ENCODE measurements around the gene CFAP161. TPM values are rescaled to one million over a fixed set of nuclear protein-coding genes. Genes with fewer than 3 reads are reported as not detected.

Gene CFAP161, protein sequence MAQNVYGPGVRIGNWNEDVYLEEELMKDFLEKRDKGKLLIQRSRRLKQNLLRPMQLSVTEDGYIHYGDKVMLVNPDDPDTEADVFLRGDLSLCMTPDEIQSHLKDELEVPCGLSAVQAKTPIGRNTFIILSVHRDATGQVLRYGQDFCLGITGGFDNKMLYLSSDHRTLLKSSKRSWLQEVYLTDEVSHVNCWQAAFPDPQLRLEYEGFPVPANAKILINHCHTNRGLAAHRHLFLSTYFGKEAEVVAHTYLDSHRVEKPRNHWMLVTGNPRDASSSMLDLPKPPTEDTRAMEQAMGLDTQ
- 0.07 TPM in 1 of 2 replicates, not detected in the other for total RNA-seq

DNA sequence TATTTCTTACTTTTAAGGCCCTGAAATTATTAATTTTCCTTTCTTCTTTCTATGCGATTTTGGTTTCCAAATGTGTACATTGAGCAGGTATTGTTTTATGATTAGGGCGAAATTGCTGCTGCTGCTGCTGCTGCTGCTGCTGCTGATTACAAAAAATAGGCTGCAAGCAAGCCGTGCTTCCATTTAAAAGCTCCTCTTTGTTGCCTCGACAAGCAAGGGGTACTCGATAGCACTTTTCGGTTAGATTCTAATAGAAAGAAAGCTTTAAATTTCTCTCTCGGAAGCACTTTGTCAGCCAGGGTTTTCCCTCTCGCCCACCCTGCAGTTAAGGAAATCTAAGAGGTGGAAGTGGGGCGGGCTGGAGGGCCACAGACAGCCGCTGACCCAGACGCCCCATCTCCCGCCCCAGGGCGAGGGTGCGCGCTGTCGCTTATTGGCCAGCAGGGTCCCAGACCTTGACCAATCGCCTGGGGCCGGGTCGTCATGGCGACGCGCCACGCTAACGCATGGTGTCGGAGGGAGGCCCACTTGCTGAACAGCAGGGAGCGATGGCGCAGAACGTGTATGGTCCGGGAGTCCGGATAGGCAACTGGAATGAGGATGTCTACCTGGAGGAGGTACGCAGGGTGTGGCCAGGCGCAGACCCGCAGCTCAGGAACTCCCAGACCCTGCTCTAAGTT is at the start of gene CFAP161:
Gene CFAP161 (plus strand): TSS at position 489 of the 680 bp plus-strand sequence. CDS start 60 bp downstream, at position 549.
- no peak within 1 kb of the TSS for H3K4me3 ChIP-seq (ENCODE audit: low read depth, low read length)
- DNase-seq (ENCODE audit: low read depth), result no peak
- TF ChIP-seq, protein P1, sequence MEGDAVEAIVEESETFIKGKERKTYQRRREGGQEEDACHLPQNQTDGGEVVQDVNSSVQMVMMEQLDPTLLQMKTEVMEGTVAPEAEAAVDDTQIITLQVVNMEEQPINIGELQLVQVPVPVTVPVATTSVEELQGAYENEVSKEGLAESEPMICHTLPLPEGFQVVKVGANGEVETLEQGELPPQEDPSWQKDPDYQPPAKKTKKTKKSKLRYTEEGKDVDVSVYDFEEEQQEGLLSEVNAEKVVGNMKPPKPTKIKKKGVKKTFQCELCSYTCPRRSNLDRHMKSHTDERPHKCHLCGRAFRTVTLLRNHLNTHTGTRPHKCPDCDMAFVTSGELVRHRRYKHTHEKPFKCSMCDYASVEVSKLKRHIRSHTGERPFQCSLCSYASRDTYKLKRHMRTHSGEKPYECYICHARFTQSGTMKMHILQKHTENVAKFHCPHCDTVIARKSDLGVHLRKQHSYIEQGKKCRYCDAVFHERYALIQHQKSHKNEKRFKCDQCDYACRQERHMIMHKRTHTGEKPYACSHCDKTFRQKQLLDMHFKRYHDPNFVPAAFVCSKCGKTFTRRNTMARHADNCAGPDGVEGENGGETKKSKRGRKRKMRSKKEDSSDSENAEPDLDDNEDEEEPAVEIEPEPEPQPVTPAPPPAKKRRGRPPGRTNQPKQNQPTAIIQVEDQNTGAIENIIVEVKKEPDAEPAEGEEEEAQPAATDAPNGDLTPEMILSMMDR (conservative IDR thresholded peaks at IDR 0.05; ENCODE audit: low read depth, low read length), result no peak

DNA sequence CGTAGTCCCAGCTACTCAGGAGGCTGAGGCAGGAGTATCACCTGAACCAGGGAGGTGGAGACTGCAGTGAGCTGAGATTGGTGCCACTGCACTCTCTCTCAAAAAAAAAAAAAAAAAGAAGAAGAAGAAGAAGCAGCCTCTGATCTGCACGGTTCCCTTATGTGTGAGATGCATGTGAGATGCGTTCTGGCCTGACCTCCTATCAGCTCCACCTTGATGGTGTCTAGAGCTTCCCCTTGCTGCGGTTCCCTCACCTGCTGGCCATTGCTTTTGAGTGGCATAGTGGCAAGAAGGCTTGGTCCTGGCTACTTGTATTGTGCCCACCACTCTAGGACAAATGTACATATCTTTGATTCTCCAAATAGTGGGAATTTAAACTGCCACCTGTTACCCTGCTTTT is 49.4 kb upstream of the CFAP161 start:
- H3K4me3 ChIP-seq (ENCODE audit: low read depth, low read length), result no peak overlapping the region
- TF ChIP-seq, protein P1 (conservative IDR thresholded peaks at IDR 0.05; ENCODE audit: low read depth, low read length), result no peak

DNA sequence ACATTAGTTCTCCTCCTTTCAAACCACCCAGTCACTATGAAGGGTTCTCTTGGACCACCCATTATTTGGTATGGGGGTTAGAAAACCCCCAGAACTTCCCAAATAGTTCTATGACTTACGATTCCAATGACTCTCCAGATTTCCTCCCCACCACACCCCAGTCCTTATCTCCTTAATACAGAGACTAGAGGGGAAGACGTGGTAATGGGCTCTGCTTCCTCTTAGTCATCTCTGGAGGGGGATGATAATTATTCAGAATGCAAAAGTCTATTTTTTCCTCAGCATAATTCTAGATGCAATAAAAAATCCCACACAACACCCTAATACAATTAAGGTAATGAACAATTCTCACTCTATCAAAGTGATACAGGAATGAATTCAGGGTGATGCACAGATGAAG is 48.9 kb upstream of the CFAP161 start:
- H3K4me3 ChIP-seq (ENCODE audit: low read depth, low read length), result no peak overlapping the region
- no peak for DNase-seq (ENCODE audit: low read depth)
- TF ChIP-seq, protein P1 (conservative IDR thresholded peaks at IDR 0.05; ENCODE audit: low read depth, low read length), result no peak

More for the DNA sequence above, 49.4 kb upstream of the CFAP161 start:
- no peak for DNase-seq (ENCODE audit: low read depth)

DNA sequence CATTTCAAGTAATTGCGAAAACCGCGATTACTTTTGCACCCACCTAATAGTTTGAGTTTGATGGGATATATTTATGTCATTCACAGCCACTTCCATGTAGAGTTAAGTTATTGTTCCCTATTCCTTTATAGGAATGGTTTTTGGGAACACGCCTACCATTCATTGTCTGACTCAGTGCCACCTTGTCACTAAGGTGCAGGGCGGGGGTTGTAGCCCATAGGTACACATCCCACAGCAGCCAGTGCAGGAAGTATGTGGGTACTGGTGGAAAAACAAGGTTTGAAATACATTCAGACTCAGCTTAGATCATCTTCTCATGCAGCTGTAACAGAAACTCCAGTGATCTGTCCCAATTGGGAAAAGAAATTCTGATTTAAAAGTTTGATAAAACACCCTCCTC is 48.2 kb upstream of the CFAP161 start:
- DNase-seq (ENCODE audit: low read depth), result no peak
- H3K4me3 ChIP-seq (ENCODE audit: low read depth, low read length), result no peak overlapping the region
- TF ChIP-seq, protein P1 (conservative IDR thresholded peaks at IDR 0.05; ENCODE audit: low read depth, low read length), result no peak

DNA sequence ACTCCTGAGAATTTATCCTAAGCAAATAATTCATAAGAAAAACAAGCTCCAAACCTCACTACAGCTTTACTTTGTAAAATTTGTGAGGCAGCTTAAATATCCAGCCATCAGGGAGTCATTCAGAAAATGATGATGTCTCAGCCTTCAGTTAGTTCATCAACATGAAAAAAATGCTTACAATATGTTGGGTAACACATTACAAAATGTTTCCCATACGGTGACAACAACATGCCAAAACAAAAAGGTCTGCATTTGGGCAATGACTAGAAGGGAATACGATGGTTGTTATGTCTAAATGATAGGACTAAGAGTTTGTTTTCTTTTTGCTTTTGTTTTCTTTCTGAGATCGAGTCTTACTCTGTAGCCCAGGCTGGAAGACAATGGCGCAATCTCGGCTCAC is 47.0 kb upstream of the CFAP161 start:
- TF ChIP-seq, protein P1 (conservative IDR thresholded peaks at IDR 0.05; ENCODE audit: low read depth, low read length), result no peak
- DNase-seq (ENCODE audit: low read depth), result no peak
- H3K4me3 ChIP-seq (ENCODE audit: low read depth, low read length), result no peak overlapping the region

DNA sequence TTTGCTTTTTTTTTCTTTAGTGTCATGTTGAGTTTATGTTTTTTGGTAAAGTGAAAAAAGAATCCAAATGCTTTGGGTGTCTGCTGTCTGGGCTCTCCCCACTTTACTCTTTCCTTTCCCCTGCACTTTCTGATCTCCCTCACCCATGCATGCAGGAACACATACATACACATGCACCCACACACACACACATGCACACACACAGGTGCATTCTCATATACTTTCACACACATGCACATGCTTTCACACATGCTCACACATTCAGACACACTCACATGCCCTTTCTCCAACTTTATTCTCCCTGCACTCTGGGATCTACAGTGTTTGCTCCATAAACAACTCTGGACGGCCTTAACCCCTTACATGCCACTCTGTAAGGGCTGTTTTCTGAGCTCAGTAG is 46.4 kb upstream of the CFAP161 start:
- DNase-seq (ENCODE audit: low read depth), result no peak
- H3K4me3 ChIP-seq (ENCODE audit: low read depth, low read length), result no peak overlapping the region
- TF ChIP-seq, protein P1 (conservative IDR thresholded peaks at IDR 0.05; ENCODE audit: low read depth, low read length), result no peak
